ENCODE results near the gene ANK3.

ANK3 gene

GRCh38 chr10:60200012-60200681 is 189.5 kb downstream of the ANK3 start:
- Mint-ChIP-seq H3K36me3 (ENCODE audit: low read depth) (no peaks in the 10 kb centered on the region), H3K4me1 (no peaks in the 10 kb centered on the region), H3K27me3 (ENCODE audit: low read depth) (no peaks in the 10 kb centered on the region), H3K4me3 (no peak overlapping the region), H3K27ac (no peak overlapping the region), H3K9me3 (no peaks in the 10 kb centered on the region)
- no peak for TF ChIP-seq CTCF (IDR thresholded peaks at IDR 0.05; ENCODE audit: unreplicated experiment in 3 of 3)

DNA sequence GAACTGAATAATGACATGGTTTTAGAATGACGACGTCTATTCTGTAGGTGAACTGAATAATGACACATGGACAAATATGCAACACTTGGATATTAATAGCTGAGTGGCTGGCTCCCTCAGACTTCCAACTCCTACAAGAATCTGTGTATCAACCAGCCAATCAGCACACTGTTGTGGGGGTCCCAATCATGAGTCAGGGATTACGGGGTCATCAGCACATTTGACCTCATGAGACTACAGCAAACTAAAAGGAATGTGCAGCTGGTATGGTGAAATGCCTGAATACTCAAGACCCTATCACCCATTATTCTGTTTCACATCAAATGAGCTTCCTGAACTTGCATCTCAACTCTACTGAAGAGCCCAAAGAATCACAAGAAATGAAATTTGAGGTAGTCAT is 192.5 kb downstream of the ANK3 start:
- H3K27ac Mint-ChIP-seq, result no peak overlapping the region
- no peaks in the 10 kb centered on the region for H3K9me3 Mint-ChIP-seq
- H3K36me3 Mint-ChIP-seq (ENCODE audit: low read depth), result peaks cover 13% of the 10 kb centered on the region
- no peaks in the 10 kb centered on the region for H3K4me1 Mint-ChIP-seq
- no peak overlapping the region for H3K4me3 Mint-ChIP-seq
- TF ChIP-seq CTCF (IDR thresholded peaks at IDR 0.05; ENCODE audit: unreplicated experiment in 3 of 3), result no peak
- no peaks in the 10 kb centered on the region for H3K27me3 Mint-ChIP-seq (ENCODE audit: low read depth)

- H3K27ac Mint-ChIP-seq, result no peak overlapping the region
- TF ChIP-seq CTCF (IDR thresholded peaks at IDR 0.05; ENCODE audit: unreplicated experiment in 3 of 3), result no peak
- H3K36me3 Mint-ChIP-seq (ENCODE audit: low read depth), result peaks cover 21% of the 10 kb centered on the region
- H3K4me1 Mint-ChIP-seq, result no peaks in the 10 kb centered on the region
- no peak overlapping the region for H3K4me3 Mint-ChIP-seq
- H3K9me3 Mint-ChIP-seq, result peaks cover 7% of the 10 kb centered on the region
- H3K27me3 Mint-ChIP-seq (ENCODE audit: low read depth), result no peaks in the 10 kb centered on the region
Observed at GRCh38 chr10:60194421-60194820, 195.3 kb downstream of the ANK3 start.

- H3K27ac Mint-ChIP-seq, result no peak overlapping the region
- H3K27me3 Mint-ChIP-seq (ENCODE audit: low read depth), result no peaks in the 10 kb centered on the region
- peaks cover 21% of the 10 kb centered on the region for H3K36me3 Mint-ChIP-seq (ENCODE audit: low read depth)
- no peak overlapping the region for H3K4me3 Mint-ChIP-seq
- H3K9me3 Mint-ChIP-seq, result peaks cover 7% of the 10 kb centered on the region
- peaks cover 10% of the 10 kb centered on the region for H3K4me1 Mint-ChIP-seq
- no peak for TF ChIP-seq CTCF (IDR thresholded peaks at IDR 0.05; ENCODE audit: unreplicated experiment in 3 of 3)
Observed at GRCh38 chr10:60192946-60193345, 196.7 kb downstream of the ANK3 start.

DNA sequence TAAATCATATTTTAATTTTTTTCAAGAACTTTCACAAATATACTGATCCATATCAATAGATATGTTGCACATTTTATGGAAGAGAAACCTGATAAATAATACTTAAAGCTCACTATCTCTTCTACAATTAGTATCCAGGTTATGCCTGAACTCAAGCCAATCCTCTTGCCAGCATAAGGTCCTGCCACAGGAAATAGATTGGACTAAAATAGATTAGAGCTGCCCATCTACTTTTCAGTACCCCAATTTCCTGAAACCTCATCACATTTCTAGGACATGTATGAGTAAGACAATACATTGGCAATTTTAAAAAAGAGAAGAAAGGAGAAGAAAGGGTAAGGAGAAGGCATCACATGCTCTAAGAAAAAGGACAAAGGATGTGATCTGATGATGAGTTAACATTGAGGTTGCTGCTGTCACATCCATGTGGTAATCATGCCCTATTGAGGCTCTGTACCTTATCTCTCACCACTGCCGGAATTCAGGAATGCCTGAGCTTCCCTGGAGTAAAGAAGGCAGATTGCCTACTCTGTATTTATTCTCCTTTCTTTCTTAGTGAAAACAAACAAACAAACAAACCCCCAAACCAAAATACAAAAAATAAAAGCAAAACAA is 199.7 kb downstream of the ANK3 start:
- no peak overlapping the region for H3K4me3 Mint-ChIP-seq
- H3K4me1 Mint-ChIP-seq, result peaks cover 17% of the 10 kb centered on the region
- no peaks in the 10 kb centered on the region for H3K27me3 Mint-ChIP-seq (ENCODE audit: low read depth)
- TF ChIP-seq CTCF (IDR thresholded peaks at IDR 0.05; ENCODE audit: unreplicated experiment in 3 of 3), result no peak
- H3K27ac Mint-ChIP-seq, result no peak overlapping the region
- peaks cover 7% of the 10 kb centered on the region for H3K9me3 Mint-ChIP-seq
- peaks cover 21% of the 10 kb centered on the region for H3K36me3 Mint-ChIP-seq (ENCODE audit: low read depth)

GRCh38 chr10:60188548-60188947 is 201.1 kb downstream of the ANK3 start:
- peaks cover 7% of the 10 kb centered on the region for H3K9me3 Mint-ChIP-seq
- H3K36me3 Mint-ChIP-seq (ENCODE audit: low read depth), result peaks cover 13% of the 10 kb centered on the region
- no peak overlapping the region for H3K27ac Mint-ChIP-seq
- TF ChIP-seq CTCF (IDR thresholded peaks at IDR 0.05; ENCODE audit: unreplicated experiment in 3 of 3), result no peak
- H3K4me3 Mint-ChIP-seq, result no peak overlapping the region
- H3K4me1 Mint-ChIP-seq, result peaks cover 17% of the 10 kb centered on the region
- no peaks in the 10 kb centered on the region for H3K27me3 Mint-ChIP-seq (ENCODE audit: low read depth)

Measured in nephron (organoid).